ENCODE measurements around the gene COL18A1.
"Not testable (repeated sequence)": the region's sequence is repeated elsewhere in the genome, so short reads cannot be mapped to it uniquely, and the experiment has no call there.

COL18A1 gene

DNA sequence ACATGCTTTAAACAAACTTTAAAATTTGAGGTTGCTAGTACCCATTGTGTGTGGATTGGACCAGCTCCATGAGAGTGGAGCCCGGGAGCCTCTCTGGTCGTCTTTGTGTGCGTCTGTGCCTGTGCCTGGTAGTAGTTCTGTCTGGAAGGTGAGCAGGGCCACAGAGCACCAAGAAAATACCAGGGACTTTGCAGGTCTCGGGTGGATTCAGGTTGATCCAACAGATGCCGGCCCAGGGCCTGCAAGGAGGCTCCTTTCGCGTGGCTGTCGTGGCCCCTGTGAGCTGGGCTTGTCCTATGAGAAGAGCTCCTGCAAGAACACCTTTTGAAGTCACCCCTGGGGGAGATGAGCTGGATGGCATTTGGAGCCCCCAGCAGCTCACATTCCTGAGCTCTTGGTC is 28.3 kb downstream of the COL18A1 start:
- TF ChIP-seq CTCF (IDR thresholded peaks at IDR 0.05; ENCODE audit: low read depth, low read length) (no peak), MAX (IDR thresholded peaks at IDR 0.05; ENCODE audit: low read depth, low read length) (no peak), POLR2A (IDR thresholded peaks at IDR 0.05; ENCODE audit: extremely low read depth, insufficient read length) (no peak), MYC (IDR thresholded peaks at IDR 0.05; ENCODE audit: low read depth, low read length) (no peak)
- no peak for DNase-seq (ENCODE audit: low read depth)
- H3K4me3 ChIP-seq (ENCODE audit: low read depth, low read length) = no peak overlapping the region

GRCh38 chr21:45433911-45434644 is 29.1 kb downstream of the COL18A1 start:
- no peak overlapping the region for H3K4me3 ChIP-seq (ENCODE audit: low read depth, low read length)
- no peak for TF ChIP-seq POLR2A (IDR thresholded peaks at IDR 0.05; ENCODE audit: extremely low read depth, insufficient read length)
- TF ChIP-seq MAX (IDR thresholded peaks at IDR 0.05; ENCODE audit: low read depth, low read length) = no peak
- TF ChIP-seq CTCF (IDR thresholded peaks at IDR 0.05; ENCODE audit: low read depth, low read length) = no peak
- no peak for TF ChIP-seq MYC (IDR thresholded peaks at IDR 0.05; ENCODE audit: low read depth, low read length)
- DNase-seq (ENCODE audit: low read depth) = no peak

DNA sequence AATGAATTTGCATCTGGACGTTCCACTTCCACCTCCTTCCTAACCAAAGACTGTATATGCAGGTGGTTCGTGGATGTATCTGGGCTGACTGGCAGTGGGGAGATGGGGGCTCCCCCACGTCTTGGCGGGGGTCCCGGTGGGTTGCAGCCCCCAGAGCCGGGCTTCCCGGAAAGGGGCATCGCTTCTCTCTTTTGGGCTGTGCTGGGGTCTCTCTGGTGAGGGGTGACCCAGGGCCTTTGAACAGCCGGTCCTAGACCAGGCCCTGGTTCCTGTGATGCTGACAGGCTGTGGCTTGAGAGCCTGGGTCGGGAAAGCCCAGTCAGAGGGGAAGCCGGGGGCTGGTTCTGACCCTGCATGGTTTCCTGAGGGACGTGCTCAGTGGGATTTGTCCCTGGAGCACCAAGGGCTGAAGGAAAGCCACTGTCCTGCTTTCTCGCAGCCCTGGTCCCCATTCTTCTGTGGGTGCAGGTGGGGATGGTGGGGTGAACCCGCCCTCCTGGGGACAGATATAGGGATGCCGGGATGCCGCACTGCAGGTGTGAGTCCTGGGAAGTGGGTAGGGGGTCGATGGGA is 29.8 kb downstream of the COL18A1 start:
- no peak for DNase-seq (ENCODE audit: low read depth)
- no peak overlapping the region for H3K4me3 ChIP-seq (ENCODE audit: low read depth, low read length)
- no peak for TF ChIP-seq MYC (IDR thresholded peaks at IDR 0.05; ENCODE audit: low read depth, low read length)
- TF ChIP-seq MAX (IDR thresholded peaks at IDR 0.05; ENCODE audit: low read depth, low read length) = no peak
- TF ChIP-seq CTCF (IDR thresholded peaks at IDR 0.05; ENCODE audit: low read depth, low read length) = no peak
- no peak for TF ChIP-seq POLR2A (IDR thresholded peaks at IDR 0.05; ENCODE audit: extremely low read depth, insufficient read length)

- TF ChIP-seq MYC (IDR thresholded peaks at IDR 0.05; ENCODE audit: low read depth, low read length) (no peak), CTCF (IDR thresholded peaks at IDR 0.05; ENCODE audit: low read depth, low read length) (no peak), MAX (IDR thresholded peaks at IDR 0.05; ENCODE audit: low read depth, low read length) (no peak), POLR2A (IDR thresholded peaks at IDR 0.05; ENCODE audit: extremely low read depth, insufficient read length) (no peak)
- no peak for DNase-seq (ENCODE audit: low read depth)
- no peak overlapping the region for H3K4me3 ChIP-seq (ENCODE audit: low read depth, low read length)
Observed at GRCh38 chr21:45435405-45435981, 30.5 kb downstream of the COL18A1 start.

GRCh38 chr21:45436351-45437065 is 31.5 kb downstream of the COL18A1 start:
- H3K4me3 ChIP-seq (ENCODE audit: low read depth, low read length) = no peak overlapping the region
- no peak for DNase-seq (ENCODE audit: low read depth)
- TF ChIP-seq POLR2A (IDR thresholded peaks at IDR 0.05; ENCODE audit: extremely low read depth, insufficient read length) (no peak), CTCF (IDR thresholded peaks at IDR 0.05; ENCODE audit: low read depth, low read length) (no peak), MAX (IDR thresholded peaks at IDR 0.05; ENCODE audit: low read depth, low read length) (no peak), MYC (IDR thresholded peaks at IDR 0.05; ENCODE audit: low read depth, low read length) (no peak)

- not testable (repeated sequence) for DNase-seq (ENCODE audit: low read depth); H3K4me3 ChIP-seq (ENCODE audit: low read depth, low read length)
Observed at GRCh38 chr21:45437844-45438243, 32.9 kb downstream of the COL18A1 start.

Data from NB4 (cell line).